ENCODE results near the gene GNPTAB. TPM values are rescaled to one million over a fixed set of nuclear protein-coding genes. Genes with fewer than 3 reads are reported as not detected.

Gene GNPTAB
- total RNA-seq, 1 donor from 2014 or later = 48.2 TPM

- H3K4me3 Mint-ChIP-seq = no peak overlapping the region
Measured at GRCh38 chr12:101695706-101696105, 135.1 kb downstream of the GNPTAB start.

More at GRCh38 chr12:101695706-101696105, 135.1 kb downstream of the GNPTAB start:
- no peaks in the 10 kb centered on the region for H3K9me3 Mint-ChIP-seq
- no peak overlapping the region for H3K27ac Mint-ChIP-seq
- H3K36me3 Mint-ChIP-seq (ENCODE audit: low read depth) = no peaks in the 10 kb centered on the region
- peaks cover 26% of the 10 kb centered on the region for H3K27me3 Mint-ChIP-seq
- intact Hi-C loops (cut with micrococcal nuclease) = loop anchor here (2.0 to 5.0 kb wide), 5 partner anchors 23 to 289 kb away; partner anchors contain the start of genes ARL1 and GNPTAB
- peaks cover 18% of the 10 kb centered on the region for H3K4me1 Mint-ChIP-seq
- no peak for DNase-seq

Other genes with a start within 250 kb of the GNPTAB start
- not detected in 2 replicates for gene MYBPC1, start 236.0 kb downstream of the GNPTAB start, total RNA-seq
- 13.9 and 15.3 TPM in 2 replicates for gene CHPT1, start 133.3 kb downstream of the GNPTAB start, total RNA-seq
- 0.44 and 0.50 TPM in 2 replicates for gene SYCP3, start 91.5 kb downstream of the GNPTAB start, total RNA-seq
- gene DRAM1, start 46.6 kb upstream of the GNPTAB start, total RNA-seq = 4.3 and 4.6 TPM in 2 replicates
- 29.0 and 33.1 TPM in 2 replicates for gene WASHC3, start 231.0 kb upstream of the GNPTAB start, total RNA-seq

Measured in activated CD4-positive, alpha-beta T cell treated with anti-CD3 and anti-CD28 coated beads, Interleukin-2, amount 10 ng/mL, durations not matched to agents 24 days and 14 days (primary cell).